Left ventricle myocardium inferior (tissue), 1 donor: ENCODE data around the gene IFIT2. TPM values are rescaled to one million over a fixed set of nuclear protein-coding genes. Genes with fewer than 3 reads are reported as not detected.

Source experiments
- DNase-seq: peaks from one replicate; pipeline ENCODE4 v3.0.0-alpha.2; 2020
- H3K27ac ChIP-seq: fragments of 200-600 bp; replicated peaks from 2 replicates; pipeline ENCODE4 v1.8.0; 2021
- H3K27me3 ChIP-seq: fragments of 200-600 bp; 2 replicates; pipeline ENCODE4 v1.8.0; 2021; ENCODE audit warnings: low read depth
- H3K36me3 ChIP-seq: fragments of 200-600 bp; 2 replicates; pipeline ENCODE4 v1.8.0; 2021
- H3K4me1 ChIP-seq: fragments of 200-600 bp; 2 replicates; pipeline ENCODE4 v1.8.0; 2021
- H3K4me3 ChIP-seq: fragments of 200-600 bp; 2 replicates; pipeline ENCODE4 v1.8.0; 2021; ENCODE audit warnings: mild to moderate bottlenecking, moderate library complexity
- H3K9me3 ChIP-seq: fragments of 200-600 bp; replicated peaks from 2 replicates; pipeline ENCODE4 v1.8.0; 2021
- CTCF ChIP-seq: fragments of 200-600 bp; IDR thresholded peaks from 2 replicates; pipeline ENCODE4 v1.8.0; 2021; ENCODE audit warnings: antibody characterized with exemption, mild to moderate bottlenecking, borderline replicate concordance
- intact Hi-C: fragments of 100-400 bp; cut with micrococcal nuclease; formaldehyde crosslinking; loops from one replicate; pipeline ENCODE4 v1.11.0; 2022
- total RNA-seq: library from RNA; stranded (reverse); fragmentation: NEBNext Ultra II Directional; extraction: Animal tissue kit (Norgen Biotek cat#: 25700); gene quantifications from one replicate; pipeline ENCODE4 v1.2.1, GENCODE V29; 2021
- donor health status: DM: no; HTN: yes; CAD: no; lungs with severe emphysema.

Gene IFIT2
- total RNA-seq, 1 donor from 2014 or later = 4.5 TPM

- H3K36me3 ChIP-seq = peaks cover 28% of the 10 kb centered on the region
- no peak overlapping the region for H3K4me3 ChIP-seq
- intact Hi-C loops = no loop called here
- peaks cover 79% of the 10 kb centered on the region for H3K4me1 ChIP-seq
- H3K27ac ChIP-seq = no peak overlapping the region
- DNase-seq = no peak
- H3K27me3 ChIP-seq = no peaks in the 10 kb centered on the region
- TF ChIP-seq CTCF = no peak
- no peaks in the 10 kb centered on the region for H3K9me3 ChIP-seq
These were observed 33.4 kb downstream of the IFIT2 start for GRCh38 chr10:89335226-89335625.

GRCh38 chr10:89336241-89336640 lies 34.4 kb downstream of the IFIT2 start:
- DNase-seq = no peak
- no peaks in the 10 kb centered on the region for H3K27me3 ChIP-seq
- intact Hi-C loops = no loop called here
- peaks cover 69% of the 10 kb centered on the region for H3K4me1 ChIP-seq
- no peaks in the 10 kb centered on the region for H3K9me3 ChIP-seq
- peaks cover 28% of the 10 kb centered on the region for H3K36me3 ChIP-seq
- no peak overlapping the region for H3K4me3 ChIP-seq
- no peak for TF ChIP-seq CTCF
- H3K27ac ChIP-seq = no peak overlapping the region

- no peaks in the 10 kb centered on the region for H3K9me3 ChIP-seq
- H3K4me3 ChIP-seq = no peak overlapping the region
- H3K36me3 ChIP-seq = peaks cover 28% of the 10 kb centered on the region
- TF ChIP-seq CTCF = no peak
- intact Hi-C loops = no loop called here
- H3K27me3 ChIP-seq = no peaks in the 10 kb centered on the region
- H3K27ac ChIP-seq = no peak overlapping the region
- DNase-seq = no peak
- peaks cover 67% of the 10 kb centered on the region for H3K4me1 ChIP-seq
These were observed 35.6 kb downstream of the IFIT2 start for GRCh38 chr10:89337484-89337883.

- Histone ChIP-seq H3K9me3 (no peaks in the 10 kb centered on the region), H3K4me1 (peaks cover 62% of the 10 kb centered on the region), H3K27ac (no peak overlapping the region), H3K4me3 (no peak overlapping the region), H3K36me3 (peaks cover 28% of the 10 kb centered on the region), H3K27me3 (no peaks in the 10 kb centered on the region)
- DNase-seq = no peak
- TF ChIP-seq CTCF = no peak
- intact Hi-C loops = no loop called here
These were observed 36.9 kb downstream of the IFIT2 start for GRCh38 chr10:89338713-89339112.

GRCh38 chr10:89339875-89340274 lies 38.0 kb downstream of the IFIT2 start:
- intact Hi-C loops = no loop called here
- H3K9me3 ChIP-seq = no peaks in the 10 kb centered on the region
- no peak overlapping the region for H3K4me3 ChIP-seq
- H3K27ac ChIP-seq = no peak overlapping the region
- no peaks in the 10 kb centered on the region for H3K27me3 ChIP-seq
- no peak for TF ChIP-seq CTCF
- peaks cover 28% of the 10 kb centered on the region for H3K36me3 ChIP-seq
- DNase-seq = no peak
- H3K4me1 ChIP-seq = peaks cover 51% of the 10 kb centered on the region

GRCh38 chr10:89341649-89342048 lies 39.8 kb downstream of the IFIT2 start:
- no peak for DNase-seq
- peaks cover 28% of the 10 kb centered on the region for H3K36me3 ChIP-seq
- H3K27me3 ChIP-seq = no peaks in the 10 kb centered on the region
- peaks cover 45% of the 10 kb centered on the region for H3K4me1 ChIP-seq
- intact Hi-C loops = no loop called here
- no peak overlapping the region for H3K4me3 ChIP-seq
- no peaks in the 10 kb centered on the region for H3K9me3 ChIP-seq
- no peak for TF ChIP-seq CTCF
- no peak overlapping the region for H3K27ac ChIP-seq
